LNCaP clone FGC (cell line): ENCODE measurements around the gene DTX4.

Experiments used
- DNase-seq: peaks from one replicate; pipeline ENCODE4 v3.0.0-alpha.2; 2011; ENCODE audit warnings: low read depth
- H3K4me3 ChIP-seq: 2 replicates; pipeline ENCODE4 v1.5.1; 2011; ENCODE audit warnings: mild to moderate bottlenecking, low read depth, low read length, control low read depth
- TF ChIP-seq, protein P1 (sequence below): IDR thresholded peaks from 2 replicates; pipeline ENCODE4 v1.5.1; 2012; ENCODE audit warnings: mild to moderate bottlenecking; ENCODE audit not compliant: control insufficient read depth, insufficient read depth; ENCODE audit errors: extremely low read depth

DTX4 gene

DNA sequence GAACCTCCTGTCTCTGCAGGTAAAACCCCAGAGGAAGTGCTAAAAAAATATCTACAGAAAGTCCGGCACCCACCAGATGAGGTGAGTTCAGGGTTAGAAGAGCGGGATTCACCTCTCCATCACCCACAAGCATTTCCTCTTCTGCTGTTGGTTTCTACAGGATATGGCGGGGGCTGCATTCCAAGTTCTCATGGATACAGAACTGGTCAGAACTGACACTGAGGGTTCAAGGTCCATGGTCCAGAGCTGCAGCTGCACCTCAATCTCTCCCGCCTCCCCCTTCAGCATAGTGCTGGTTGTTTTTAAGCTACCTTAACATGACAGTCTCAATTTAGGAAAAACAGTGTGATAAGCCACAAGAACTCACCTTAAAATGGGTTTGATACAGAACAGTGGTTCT, 19.2 kb downstream of the DTX4 start:
- TF ChIP-seq, protein P1, sequence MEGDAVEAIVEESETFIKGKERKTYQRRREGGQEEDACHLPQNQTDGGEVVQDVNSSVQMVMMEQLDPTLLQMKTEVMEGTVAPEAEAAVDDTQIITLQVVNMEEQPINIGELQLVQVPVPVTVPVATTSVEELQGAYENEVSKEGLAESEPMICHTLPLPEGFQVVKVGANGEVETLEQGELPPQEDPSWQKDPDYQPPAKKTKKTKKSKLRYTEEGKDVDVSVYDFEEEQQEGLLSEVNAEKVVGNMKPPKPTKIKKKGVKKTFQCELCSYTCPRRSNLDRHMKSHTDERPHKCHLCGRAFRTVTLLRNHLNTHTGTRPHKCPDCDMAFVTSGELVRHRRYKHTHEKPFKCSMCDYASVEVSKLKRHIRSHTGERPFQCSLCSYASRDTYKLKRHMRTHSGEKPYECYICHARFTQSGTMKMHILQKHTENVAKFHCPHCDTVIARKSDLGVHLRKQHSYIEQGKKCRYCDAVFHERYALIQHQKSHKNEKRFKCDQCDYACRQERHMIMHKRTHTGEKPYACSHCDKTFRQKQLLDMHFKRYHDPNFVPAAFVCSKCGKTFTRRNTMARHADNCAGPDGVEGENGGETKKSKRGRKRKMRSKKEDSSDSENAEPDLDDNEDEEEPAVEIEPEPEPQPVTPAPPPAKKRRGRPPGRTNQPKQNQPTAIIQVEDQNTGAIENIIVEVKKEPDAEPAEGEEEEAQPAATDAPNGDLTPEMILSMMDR, result no peak
- no peak overlapping the region for H3K4me3 ChIP-seq
- DNase-seq, result no peak

DNA sequence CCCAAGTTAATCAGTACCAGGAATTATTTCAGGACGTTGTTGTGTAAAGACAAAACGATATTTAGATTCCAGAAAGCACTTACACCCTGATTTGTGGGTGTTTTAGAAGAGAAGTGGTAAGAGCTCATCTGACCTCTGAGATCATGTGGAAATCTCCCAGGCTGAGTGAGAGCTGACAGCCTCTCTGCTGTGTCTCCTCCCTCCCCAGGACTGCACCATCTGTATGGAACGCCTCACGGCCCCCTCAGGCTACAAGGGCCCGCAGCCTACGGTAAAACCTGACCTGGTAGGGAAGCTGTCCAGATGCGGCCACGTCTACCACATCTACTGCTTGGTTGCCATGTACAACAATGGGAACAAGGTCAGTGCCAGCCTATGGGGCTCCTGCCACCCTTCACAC, 20.0 kb downstream of the DTX4 start:
- TF ChIP-seq, protein P1, result no peak
- no peak overlapping the region for H3K4me3 ChIP-seq
- DNase-seq, result no peak

DNA sequence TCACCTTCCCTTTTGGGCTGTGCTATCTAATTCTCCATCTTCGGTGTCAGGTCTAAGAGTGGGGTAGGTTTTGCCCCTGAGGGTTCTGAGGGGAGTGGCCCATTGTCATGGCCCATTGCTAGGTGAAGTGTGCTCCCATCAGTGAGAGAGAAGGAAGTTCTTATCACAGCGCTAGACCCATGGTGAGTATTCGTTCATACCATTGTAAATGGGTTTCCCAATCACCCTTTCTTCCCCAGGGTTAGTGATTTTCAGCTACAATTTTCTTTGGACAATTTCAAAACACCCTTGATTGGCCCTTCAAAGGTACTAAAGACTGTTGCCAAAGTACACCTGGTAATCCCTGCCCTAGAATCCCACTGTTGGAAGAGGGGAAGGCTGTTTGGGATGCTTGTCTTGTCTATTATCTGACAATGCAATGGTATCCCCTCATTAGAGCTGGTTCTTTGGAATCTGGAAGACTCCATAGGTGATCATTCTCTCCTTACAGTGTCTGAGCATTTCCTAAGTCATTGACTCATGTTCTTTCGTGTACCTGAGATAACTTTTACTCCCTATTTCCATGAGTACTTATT, 20.6 kb downstream of the DTX4 start:
- TF ChIP-seq, protein P1, result no peak
- no peak for DNase-seq
- H3K4me3 ChIP-seq, result no peak overlapping the region

DNA sequence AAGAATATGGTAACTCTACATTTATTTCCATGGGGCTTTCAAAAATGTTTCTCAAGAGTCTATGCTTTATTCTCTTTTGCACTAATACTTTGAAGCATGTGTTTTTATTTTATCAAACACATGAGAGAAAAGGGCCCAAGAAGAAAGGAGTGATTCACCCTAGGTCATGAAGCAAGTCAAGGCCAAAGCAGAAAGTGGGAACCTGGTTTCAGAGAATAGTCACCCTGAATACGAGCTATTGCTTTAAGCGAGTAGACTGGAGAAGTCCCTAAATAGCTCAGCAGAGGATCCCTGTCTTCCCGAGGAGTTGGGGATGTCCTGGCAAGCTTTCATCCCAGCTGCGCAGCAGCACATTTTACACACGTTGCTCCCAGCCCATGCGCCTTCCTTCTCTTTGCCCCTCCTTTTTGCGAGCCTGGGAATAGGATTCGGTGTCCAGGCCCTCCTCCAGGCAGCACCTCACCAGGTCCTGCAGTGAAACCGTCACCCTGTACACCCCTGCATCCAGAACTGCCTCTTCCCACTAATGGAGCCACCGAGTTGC, 21.7 kb downstream of the DTX4 start:
- DNase-seq, result no peak
- TF ChIP-seq, protein P1, result no peak
- no peak overlapping the region for H3K4me3 ChIP-seq

DNA sequence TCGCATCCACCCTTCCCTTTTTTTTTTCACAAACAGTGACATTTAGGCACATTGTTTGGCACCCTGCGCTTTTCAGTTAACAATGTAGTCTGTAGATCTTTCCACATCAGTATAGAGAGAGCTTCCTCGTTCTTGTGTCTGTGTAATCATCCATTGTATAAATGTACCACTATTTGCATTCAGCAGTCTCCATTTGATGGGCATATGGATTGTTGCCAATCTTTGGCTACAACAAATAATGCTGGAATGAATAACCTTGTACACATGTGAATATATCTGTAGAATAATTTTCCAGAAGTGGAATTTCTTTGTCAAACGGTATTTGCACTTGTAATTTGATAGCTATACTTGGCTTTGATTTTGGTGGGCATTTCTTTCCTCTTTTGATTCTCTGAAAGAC, 23.7 kb downstream of the DTX4 start:
- TF ChIP-seq, protein P1, result no peak

DNA sequence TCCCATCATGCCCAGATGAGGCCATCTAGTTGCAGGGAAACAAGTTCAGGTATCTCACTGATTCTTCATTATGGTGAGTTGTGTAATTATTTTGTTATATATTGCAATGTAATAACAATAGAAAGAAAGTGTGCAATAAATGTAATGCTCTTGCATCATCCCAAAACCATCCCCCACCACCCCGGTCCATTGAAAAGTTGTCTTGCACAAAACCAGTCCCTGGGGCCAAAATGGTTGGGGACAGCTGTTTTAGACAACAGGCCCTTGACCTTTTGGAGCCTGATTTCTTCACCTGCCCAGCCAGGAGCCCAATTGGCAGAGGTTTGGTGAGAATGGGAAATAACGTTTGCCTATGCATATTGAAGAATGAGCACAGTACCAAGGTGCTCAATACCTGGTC, 24.8 kb downstream of the DTX4 start:
- H3K4me3 ChIP-seq, result no peak overlapping the region
- DNase-seq, result no peak
- TF ChIP-seq, protein P1, result no peak

More for the DNA sequence above, 23.7 kb downstream of the DTX4 start:
- DNase-seq, result no peak
- H3K4me3 ChIP-seq, result no peak overlapping the region

DNA sequence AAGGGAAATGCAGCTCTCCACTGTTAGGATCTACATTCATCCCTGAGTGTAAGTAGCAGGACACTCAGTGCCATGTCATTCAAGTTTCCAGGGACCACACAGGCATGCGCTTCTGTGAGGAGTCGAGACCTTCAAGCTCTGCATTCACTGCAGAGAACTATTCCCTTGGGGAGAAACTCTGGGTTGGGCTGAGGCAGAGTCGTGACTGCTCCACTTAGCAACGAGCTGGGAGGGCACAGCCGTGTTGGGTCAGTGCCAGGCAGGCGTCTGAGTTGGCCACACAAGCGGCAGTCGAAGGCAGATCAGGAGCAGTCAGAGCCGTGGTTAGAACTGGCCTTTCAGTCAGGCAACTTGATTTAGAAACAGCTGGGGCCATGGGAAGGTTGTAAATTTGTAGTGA, 26.1 kb downstream of the DTX4 start:
- TF ChIP-seq, protein P1, result no peak
- DNase-seq, result no peak
- no peak overlapping the region for H3K4me3 ChIP-seq
